ENCODE data around the gene BMI1.

The BMI1 gene

GRCh38 chr10:22310928-22311327 lies 10.0 kb upstream of the BMI1 start:
- DNase-seq (ENCODE audit: low read depth): no peak
- TF ChIP-seq CTCF (conservative IDR thresholded peaks at IDR 0.05; ENCODE audit: control insufficient read depth, insufficient read depth, low read depth, low read length): no peak
- no peak overlapping the region for H3K4me3 ChIP-seq (ENCODE audit: control insufficient read depth, low read depth, low read length)

- TF ChIP-seq CTCF (conservative IDR thresholded peaks at IDR 0.05; ENCODE audit: control insufficient read depth, insufficient read depth, low read depth, low read length): no peak
- DNase-seq (ENCODE audit: low read depth): peak; percentile 36
- H3K4me3 ChIP-seq (ENCODE audit: control insufficient read depth, low read depth, low read length): no peak overlapping the region
These were observed 6.0 kb upstream of the BMI1 start for GRCh38 chr10:22314852-22315251.

- TF ChIP-seq CTCF (conservative IDR thresholded peaks at IDR 0.05; ENCODE audit: control insufficient read depth, insufficient read depth, low read depth, low read length): no peak
- peak; percentile 20 for DNase-seq (ENCODE audit: low read depth)
- H3K4me3 ChIP-seq (ENCODE audit: control insufficient read depth, low read depth, low read length): peak overlapping the region; percentile 81
These were observed 5.2 kb upstream of the BMI1 start for GRCh38 chr10:22315455-22316285.

GRCh38 chr10:22316286-22317075 lies 4.4 kb upstream of the BMI1 start, which contains the start of gene COMMD3:
Gene COMMD3 (plus strand): TSS chr10:22316388. CDS start chr10:22316418, 30 bp downstream.
- no peak for TF ChIP-seq CTCF (conservative IDR thresholded peaks at IDR 0.05; ENCODE audit: control insufficient read depth, insufficient read depth, low read depth, low read length)
- H3K4me3 ChIP-seq (ENCODE audit: control insufficient read depth, low read depth, low read length): peak within 1 kb of the TSS; percentile 81
- peak; percentile 85 for DNase-seq (ENCODE audit: low read depth)

- peak overlapping the region; percentile 81 for H3K4me3 ChIP-seq (ENCODE audit: control insufficient read depth, low read depth, low read length)
- no peak for DNase-seq (ENCODE audit: low read depth)
- TF ChIP-seq CTCF (conservative IDR thresholded peaks at IDR 0.05; ENCODE audit: control insufficient read depth, insufficient read depth, low read depth, low read length): no peak
These were observed 3.9 kb upstream of the BMI1 start for GRCh38 chr10:22317076-22317370.

GRCh38 chr10:22317771-22318565 lies 2.9 kb upstream of the BMI1 start:
- TF ChIP-seq CTCF (conservative IDR thresholded peaks at IDR 0.05; ENCODE audit: control insufficient read depth, insufficient read depth, low read depth, low read length): no peak
- no peak overlapping the region for H3K4me3 ChIP-seq (ENCODE audit: control insufficient read depth, low read depth, low read length)
- no peak for DNase-seq (ENCODE audit: low read depth)
